Heart left ventricle (tissue), 16 donors: ENCODE measurements around the gene MSANTD1. TPM values are rescaled to one million over a fixed set of nuclear protein-coding genes. Genes with fewer than 3 reads are reported as not detected.
A peak's percentile ranks its signal among the peaks of the same experiment; 100 is the strongest.

Experiments used
- ATAC-seq, 4 donors: fragments of 200-7000 bp; cut with Tn5 transposase; one replicate each; pipeline ENCODE4 v1.9.1; 2020 to 2022; ENCODE audit warnings: moderate library complexity in 4 of 4, mild to moderate bottlenecking in 3 of 4, moderate number of reproducible peaks in 1 of 4
- DNase-seq, 5 donors: peaks; one replicate each; pipeline ENCODE4 v3.0.0-alpha.2; 2020
- H3K27ac ChIP-seq, 12 donors: fragments of 200-600 bp; sonication (generic) in 4 of 12; one replicate each; pipeline versions ENCODE4 v1.5.0 to v1.8.0; 2016 to 2022; ENCODE audit warnings: mild to moderate bottlenecking in 2 of 12
- H3K27me3 ChIP-seq, 9 donors: fragments of 200-600 bp; sonication (generic) in 2 of 9; one replicate each; pipeline versions ENCODE4 v1.5.1 to v1.8.0; 2016 to 2022; ENCODE audit warnings: mild to moderate bottlenecking in 3 of 9
- H3K36me3 ChIP-seq, 9 donors: fragments of 200-600 bp; sonication (generic) in 2 of 9; one replicate each; pipeline versions ENCODE4 v1.5.0 to v1.8.0; 2018 to 2022; ENCODE audit warnings: mild to moderate bottlenecking in 2 of 9
- H3K4me1 ChIP-seq, 12 donors: fragments of 200-600 bp; sonication (generic) in 4 of 12; one replicate each; pipeline versions ENCODE4 v1.5.0 to v1.8.0; 2016 to 2022; ENCODE audit warnings: mild to moderate bottlenecking in 3 of 12
- H3K4me3 ChIP-seq, 12 donors: fragments of 200-600 bp; sonication (generic) in 4 of 12; one replicate each; pipeline versions ENCODE4 v1.5.0 to v1.8.0; 2017 to 2022; ENCODE audit warnings: mild to moderate bottlenecking in 9 of 12, moderate library complexity in 4 of 12
- H3K9me3 ChIP-seq, 12 donors: fragments of 200-600 bp; sonication (generic) in 4 of 12; one replicate each; pipeline versions ENCODE4 v1.5.0 to v1.8.0; 2016 to 2022; ENCODE audit warnings: mild to moderate bottlenecking in 1 of 12
- CTCF ChIP-seq, 12 donors: fragments of 200-600 bp; sonication (generic) in 4 of 12; IDR thresholded peaks; one replicate each; pipeline versions ENCODE4 v1.5.0 to v1.8.0; 2018 to 2022; ENCODE audit warnings: antibody characterized with exemption in 12 of 12, mild to moderate bottlenecking in 5 of 12
- POLR2A ChIP-seq, 2 donors: fragments of 450-650 bp; IDR thresholded peaks; one replicate each; pipeline ENCODE4 v1.6.1; 2017; ENCODE audit warnings: antibody characterized with exemption in 2 of 2, mild to moderate bottlenecking in 2 of 2, moderate library complexity in 2 of 2
- WGBS, 4 donors: extraction: QIAGEN DNeasy Blood & Tissue Kit in 2 of 4; methylation state at CpG; one replicate each; pipeline versions ENCODE4 v1.1.5 to v1.1.7; 2013 to 2018; 5-methylcytosine and 5-hydroxymethylcytosine counted together
- intact Hi-C, 10 donors: fragments of 100-400 bp; cut with DNase I; formaldehyde crosslinking; loops; one replicate each; pipeline versions ENCODE4 v1.11.1 to v1.14.2; 2022
- polyA plus RNA-seq, 2 donors: library from polyadenylated mRNA; stranded (reverse); fragments of 200-250 nt; gene quantifications; one replicate each; pipeline ENCODE4 v1.2.3, GENCODE V29; 2013
- total RNA-seq, 9 donors: library from RNA; depleted of rRNA in 2 of 9; stranded (reverse); fragments of >200 nt in 2 of 9; fragmentation: NEBNext Ultra II Directional in 3 of 9; extraction: Animal tissue kit (Norgen Biotek cat#: 25700) in 3 of 9; gene quantifications; one replicate each; pipeline versions ENCODE4 v1.1.0 to v1.2.4, GENCODE V29; 2016 to 2023
- donor health status: ischemic (EF 13 %, LVEDD 7.1; RV severe dilation, severe dysfunction).
- donor health status: healthy with polysubstance abuse.
- donor health status: DM: no; HTN: yes; CAD: no.
- donor health status: DM: no; HTN: no; CAD: no.
- donor health status: ischemic (EF 25% LVEDD 6.9; RV normal size, moderate dysfunction).
- donor health status: ischemic (EF 25% LVEDD 5.7; RV mildly dilated, moderate dysfunction).
- donor health status: healthy.
- donor health status: DM: yes; HTN: yes; CAD: no.
- donor health status: ischemic (EF 35%, LVEDD 5.7; RV mildly dilated, moderate dysfunction).
- donor health status: nonischemic (EF 11% LVEDD 7.7; RV severe dilation, severe dysfunction).
- donor health status: DM: yes; HTN: yes; CAD: no.
- donor health status: PGD.
- donor health status: ischemic (EF 29% LVEDD 5.4; RV normal size, mild dysfunction).
- donor health status: nonischemic (EF 23%, LVEDD 6.1; RV moderate dilation, normal function).

Gene MSANTD1
- total and polyA plus RNA-seq, 11 donors, result 0.30 to 0.93 (median 0.34) TPM; not detected in 2

GRCh38 chr4:3254302-3255131, 5.6 kb downstream of the MSANTD1 start:
- no peak for ATAC-seq
- Histone ChIP-seq H3K4me1 (no peaks in the 10 kb centered on the region), H3K27ac (no peak overlapping the region), H3K27me3 (no peaks in the 10 kb centered on the region), H3K9me3 (no peaks in the 10 kb centered on the region), H3K4me3 (no peak overlapping the region), H3K36me3 (peaks cover 0 to 5% (median 0%) of the 10 kb centered on the region in 9 donors)
- 91 to 95% (median 94%) methylated on average over 11 to 14 of the region's 14 CpGs for WGBS, 4 donors
- intact Hi-C loops, result no loop called here
- DNase-seq, result peak; percentile 2 to 55 (median 9)
- TF ChIP-seq CTCF (IDR thresholded peaks at IDR 0.05) (no peak), POLR2A (IDR thresholded peaks at IDR 0.05) (no peak)

GRCh38 chr4:3255611-3256186, 6.7 kb downstream of the MSANTD1 start:
- Histone ChIP-seq H3K4me1 (no peaks in the 10 kb centered on the region), H3K4me3 (no peak overlapping the region), H3K36me3 (peaks cover 0 to 5% (median 0%) of the 10 kb centered on the region in 9 donors), H3K27ac (no peak overlapping the region), H3K9me3 (no peaks in the 10 kb centered on the region), H3K27me3 (no peaks in the 10 kb centered on the region)
- 95 to 97% (median 97%) methylated on average over 31 to 36 of the region's 36 CpGs for WGBS, 4 donors
- intact Hi-C loops, result no loop called here
- TF ChIP-seq CTCF (IDR thresholded peaks at IDR 0.05) (no peak), POLR2A (IDR thresholded peaks at IDR 0.05) (no peak)
- ATAC-seq, result no peak
- peak in 4 of 5 donors; percentile 3 to 53 (median 14) for DNase-seq

- intact Hi-C loops, result no loop called here
- DNase-seq, result peak in 2 of 5 donors; percentile 4 to 7
- Histone ChIP-seq H3K36me3 (peaks cover 0 to 5% (median 0%) of the 10 kb centered on the region in 9 donors), H3K4me3 (no peak overlapping the region), H3K27ac (no peak overlapping the region), H3K4me1 (no peaks in the 10 kb centered on the region), H3K27me3 (no peaks in the 10 kb centered on the region), H3K9me3 (no peaks in the 10 kb centered on the region)
- ATAC-seq, result no peak
- no peak for TF ChIP-seq CTCF (IDR thresholded peaks at IDR 0.05)
- no peak for TF ChIP-seq POLR2A (IDR thresholded peaks at IDR 0.05)
- WGBS, 4 donors, result 90 to 93% (median 91%) methylated on average over 21 of the region's 21 CpGs
These were observed 7.5 kb downstream of the MSANTD1 start for GRCh38 chr4:3256230-3257102.
